ENCODE data around the gene RGS14. TPM values are rescaled to one million over a fixed set of nuclear protein-coding genes. Genes with fewer than 3 reads are reported as not detected.

RGS14 gene
- polyA plus RNA-seq, 1 experiment = 2.6 TPM

DNA sequence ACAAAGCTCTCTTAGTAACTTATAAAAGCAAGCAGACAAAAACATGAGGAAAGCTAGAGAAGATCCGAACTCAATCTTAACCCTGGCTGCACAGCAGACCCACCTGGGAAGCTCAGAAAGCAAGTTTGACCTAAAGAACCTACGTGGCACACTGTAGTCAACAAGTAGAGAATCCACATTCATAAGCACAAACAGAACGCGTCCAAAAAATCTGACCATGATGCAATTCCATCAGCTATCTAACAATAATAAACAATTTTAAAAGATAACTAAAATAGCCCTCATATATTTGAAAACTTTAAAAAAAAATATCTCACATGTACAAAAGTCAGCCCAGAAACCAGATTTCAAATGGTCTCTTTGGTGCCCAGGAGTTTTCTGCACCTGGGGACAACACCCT is 10.9 kb upstream of the RGS14 start:
- H3K27ac ChIP-seq (ENCODE audit: low read depth, low read length) = no peak overlapping the region
- TF ChIP-seq, protein P1, sequence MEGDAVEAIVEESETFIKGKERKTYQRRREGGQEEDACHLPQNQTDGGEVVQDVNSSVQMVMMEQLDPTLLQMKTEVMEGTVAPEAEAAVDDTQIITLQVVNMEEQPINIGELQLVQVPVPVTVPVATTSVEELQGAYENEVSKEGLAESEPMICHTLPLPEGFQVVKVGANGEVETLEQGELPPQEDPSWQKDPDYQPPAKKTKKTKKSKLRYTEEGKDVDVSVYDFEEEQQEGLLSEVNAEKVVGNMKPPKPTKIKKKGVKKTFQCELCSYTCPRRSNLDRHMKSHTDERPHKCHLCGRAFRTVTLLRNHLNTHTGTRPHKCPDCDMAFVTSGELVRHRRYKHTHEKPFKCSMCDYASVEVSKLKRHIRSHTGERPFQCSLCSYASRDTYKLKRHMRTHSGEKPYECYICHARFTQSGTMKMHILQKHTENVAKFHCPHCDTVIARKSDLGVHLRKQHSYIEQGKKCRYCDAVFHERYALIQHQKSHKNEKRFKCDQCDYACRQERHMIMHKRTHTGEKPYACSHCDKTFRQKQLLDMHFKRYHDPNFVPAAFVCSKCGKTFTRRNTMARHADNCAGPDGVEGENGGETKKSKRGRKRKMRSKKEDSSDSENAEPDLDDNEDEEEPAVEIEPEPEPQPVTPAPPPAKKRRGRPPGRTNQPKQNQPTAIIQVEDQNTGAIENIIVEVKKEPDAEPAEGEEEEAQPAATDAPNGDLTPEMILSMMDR (IDR thresholded peaks at IDR 0.05; ENCODE audit: low read depth, low read length) = no peak
- POLR2A ChIA-PET = interaction anchor here (0.7 kb wide), 1 partner anchor 37 kb away, joined by 3 read pairs; no protein-coding TSS in a partner anchor
- no peaks in the 10 kb centered on the region for H3K27me3 ChIP-seq (ENCODE audit: control insufficient read depth, insufficient read depth, low read length)
- DNase-seq (ENCODE audit: low read depth, low spot score) = no peak
- H3K9me3 ChIP-seq (ENCODE audit: control insufficient read depth, insufficient read depth, low read length) = no peaks in the 10 kb centered on the region
- CTCF ChIA-PET = interaction anchor here (0.8 to 2.0 kb wide), 4 partner anchors 11 to 154 kb away, joined by 3 to 9 read pairs (median 5); no protein-coding TSS in a partner anchor
- H3K4me3 ChIP-seq (ENCODE audit: low read depth, low read length) = no peak overlapping the region

DNA sequence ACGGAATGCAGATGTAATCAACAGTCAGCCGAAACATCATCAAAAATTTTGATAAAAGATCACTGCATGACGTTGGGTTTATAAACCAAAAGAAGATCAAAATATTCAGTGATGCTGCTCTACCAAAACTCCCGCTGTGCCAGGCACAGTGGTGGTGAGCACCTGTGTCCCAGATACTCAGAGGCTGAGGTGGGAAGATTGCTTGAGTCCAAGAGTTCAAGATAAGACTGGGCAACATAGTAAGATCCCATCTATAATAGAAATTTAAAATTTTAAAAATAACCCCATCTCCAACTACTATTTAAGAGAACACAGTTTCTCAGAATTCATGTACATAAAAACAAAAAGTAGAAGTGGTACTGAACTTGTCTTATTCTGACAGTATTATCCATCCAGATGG is 10.0 kb upstream of the RGS14 start:
- Histone ChIP-seq H3K27me3 (ENCODE audit: control insufficient read depth, insufficient read depth, low read length) (no peaks in the 10 kb centered on the region), H3K9me3 (ENCODE audit: control insufficient read depth, insufficient read depth, low read length) (no peaks in the 10 kb centered on the region), H3K27ac (ENCODE audit: low read depth, low read length) (no peak overlapping the region), H3K4me3 (ENCODE audit: low read depth, low read length) (no peak overlapping the region)
- DNase-seq (ENCODE audit: low read depth, low spot score) = no peak
- ChIA-PET POLR2A (no interaction called here), CTCF (interaction anchor here (2.0 kb wide), 1 partner anchor 23 kb away, joined by 9 read pairs; no protein-coding TSS in a partner anchor)
- TF ChIP-seq, protein P1 (IDR thresholded peaks at IDR 0.05; ENCODE audit: low read depth, low read length) = no peak

DNA sequence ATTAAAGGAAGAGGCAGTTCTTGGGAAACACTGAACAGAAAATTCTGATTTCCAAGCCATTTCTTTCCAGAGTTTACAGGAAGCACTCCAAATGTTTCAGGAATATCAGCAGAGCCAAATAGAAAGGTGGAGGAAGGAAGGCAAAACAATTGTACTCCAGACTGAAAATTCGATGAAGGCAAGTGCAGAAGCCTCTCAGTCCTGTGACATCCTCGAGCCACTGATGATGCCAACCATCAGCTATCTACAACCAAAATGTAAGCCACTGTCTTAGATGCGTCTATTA is 8.4 kb upstream of the RGS14 start:
- ChIA-PET POLR2A (interaction anchor here (0.7 kb wide), 2 partner anchors 106 to 168 kb away, joined by 3 to 9 read pairs; partner anchors contain the start of gene DDX41), CTCF (interaction anchor here (0.8 kb wide), 2 partner anchors 21 to 41 kb away, joined by 3 to 6 read pairs; no protein-coding TSS in a partner anchor)
- TF ChIP-seq, protein P1 (IDR thresholded peaks at IDR 0.05; ENCODE audit: low read depth, low read length) = no peak
- no peak overlapping the region for H3K4me3 ChIP-seq (ENCODE audit: low read depth, low read length)
- no peaks in the 10 kb centered on the region for H3K27me3 ChIP-seq (ENCODE audit: control insufficient read depth, insufficient read depth, low read length)
- no peaks in the 10 kb centered on the region for H3K9me3 ChIP-seq (ENCODE audit: control insufficient read depth, insufficient read depth, low read length)
- no peak overlapping the region for H3K27ac ChIP-seq (ENCODE audit: low read depth, low read length)
- no peak for DNase-seq (ENCODE audit: low read depth, low spot score)

DNA sequence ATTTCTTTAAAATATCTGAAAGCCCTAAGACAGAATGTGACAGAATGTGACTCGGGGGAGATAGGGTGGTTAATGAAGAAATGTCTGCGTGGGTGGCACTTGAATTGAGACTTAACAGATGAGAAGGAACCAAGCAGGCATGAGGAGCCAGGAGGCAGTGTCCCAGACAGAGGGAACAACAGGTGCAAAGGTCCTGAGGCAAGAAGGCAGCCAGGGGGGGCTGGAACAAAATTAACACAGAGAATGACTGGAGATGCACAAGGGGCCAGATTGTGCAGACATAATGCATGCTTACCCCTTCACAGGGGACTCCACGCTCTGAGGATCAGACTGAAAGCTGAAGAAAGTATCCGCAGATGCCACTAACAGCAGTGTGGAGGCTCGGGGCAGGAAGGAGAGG is 8.0 kb upstream of the RGS14 start:
- TF ChIP-seq, protein P1 (IDR thresholded peaks at IDR 0.05; ENCODE audit: low read depth, low read length) = no peak
- Histone ChIP-seq H3K27ac (ENCODE audit: low read depth, low read length) (no peak overlapping the region), H3K27me3 (ENCODE audit: control insufficient read depth, insufficient read depth, low read length) (no peaks in the 10 kb centered on the region), H3K9me3 (ENCODE audit: control insufficient read depth, insufficient read depth, low read length) (no peaks in the 10 kb centered on the region), H3K4me3 (ENCODE audit: low read depth, low read length) (peak overlapping the region; percentile 100)
- no peak for DNase-seq (ENCODE audit: low read depth, low spot score)
- ChIA-PET POLR2A (no interaction called here), CTCF (interaction anchor here (0.9 to 3.0 kb wide), 2 partner anchors 17 to 31 kb away, joined by 5 to 10 read pairs; no protein-coding TSS in a partner anchor)

DNA sequence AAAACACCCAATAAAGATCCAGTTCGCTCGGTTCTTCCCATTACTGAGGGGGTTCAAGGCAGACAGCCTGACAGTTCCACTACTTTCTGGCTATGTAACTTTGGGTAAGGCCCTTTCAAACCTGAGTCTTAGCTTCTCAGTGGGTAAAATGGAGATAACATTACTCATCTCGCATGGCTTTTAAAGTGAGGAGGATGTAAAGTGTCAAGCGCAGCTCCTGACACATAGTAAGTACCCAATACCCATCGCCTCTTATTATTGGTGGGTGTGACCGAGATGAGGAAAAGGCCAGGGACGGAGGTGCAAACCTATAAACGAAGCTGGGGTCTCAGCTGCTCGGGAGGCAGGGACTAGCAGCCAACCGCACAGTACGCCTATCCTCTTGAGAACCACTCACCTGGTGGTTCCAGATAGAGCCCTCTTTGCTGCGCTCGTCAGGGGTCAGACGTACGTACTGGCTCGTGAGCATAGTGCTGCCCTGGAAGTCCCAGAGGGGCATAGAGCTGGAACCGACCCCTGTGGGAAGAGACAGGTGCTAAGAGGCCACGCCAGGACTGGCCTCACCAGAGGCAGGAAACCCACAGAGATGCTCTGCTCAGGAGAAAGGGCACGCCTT is 6.8 kb upstream of the RGS14 start:
- no peaks in the 10 kb centered on the region for H3K9me3 ChIP-seq (ENCODE audit: control insufficient read depth, insufficient read depth, low read length)
- POLR2A ChIA-PET = interaction anchor here (1.2 to 1.5 kb wide), 5 partner anchors 30 to 76 kb away, joined by 3 to 6 read pairs (median 5); partner anchors contain the start of gene GRK6
- H3K27ac ChIP-seq (ENCODE audit: low read depth, low read length) = peak overlapping the region; percentile 98
- DNase-seq (ENCODE audit: low read depth, low spot score) = no peak
- CTCF ChIA-PET = interaction anchor here (0.9 to 3.0 kb wide), 8 partner anchors 9 to 236 kb away, joined by 3 to 10 read pairs (median 5); no protein-coding TSS in a partner anchor
- peaks cover 2% of the 10 kb centered on the region for H3K27me3 ChIP-seq (ENCODE audit: control insufficient read depth, insufficient read depth, low read length)
- TF ChIP-seq, protein P1 (IDR thresholded peaks at IDR 0.05; ENCODE audit: low read depth, low read length) = no peak
- H3K4me3 ChIP-seq (ENCODE audit: low read depth, low read length) = peak overlapping the region; percentile 100
